CD4-positive, CD25-positive, alpha-beta regulatory T cell (primary cell): ENCODE measurements around the gene VPS9D1. TPM values are rescaled to one million over a fixed set of nuclear protein-coding genes. Genes with fewer than 3 reads are reported as not detected.

ENCODE experiments used
- ATAC-seq, 2 donors: fragments of 150-1000 bp; cut with Tn5 transposase; one replicate each; pipeline ENCODE4 v1.10.0; 2021; ENCODE audit warnings: low read depth in 2 of 2, moderate number of reproducible peaks in 2 of 2, moderate library complexity in 1 of 2
- DNase-seq, 3 donors: peaks; one replicate each; pipeline versions ENCODE4 v3.0.0 to v3.0.0-alpha.2; 2012 to 2022; ENCODE audit warnings: mixed read lengths in 1 of 3
- H3K27ac ChIP-seq: one replicate; pipeline ENCODE4 v1.7.0; 2013; ENCODE audit warnings: mild to moderate bottlenecking, low read length; ENCODE audit not compliant: insufficient read depth, poor library complexity, severe bottlenecking
- H3K27me3 ChIP-seq: one replicate; pipeline ENCODE4 v1.7.0; 2013; ENCODE audit warnings: low read length; ENCODE audit not compliant: control insufficient read depth, insufficient read depth
- H3K36me3 ChIP-seq: one replicate; pipeline ENCODE4 v1.7.0; 2013; ENCODE audit warnings: mild to moderate bottlenecking, low read length, moderate library complexity; ENCODE audit not compliant: control insufficient read depth, insufficient read depth
- H3K4me1 ChIP-seq: 2 replicates; pipeline ENCODE4 v1.7.0; 2013; ENCODE audit warnings: mild to moderate bottlenecking, low read length; ENCODE audit not compliant: insufficient read depth, control insufficient read depth, poor library complexity, severe bottlenecking
- H3K4me3 ChIP-seq: one replicate; pipeline ENCODE4 v1.7.0; 2013; ENCODE audit warnings: low read depth, mild to moderate bottlenecking, low read length, moderate library complexity
- H3K9me3 ChIP-seq, 2 experiments: 1 replicate in 1 of 2; 2 replicates in 1 of 2; pipeline ENCODE4 v1.7.0; 2013; ENCODE audit warnings: low read length in 2 of 2, mild to moderate bottlenecking in 1 of 2, moderate library complexity in 1 of 2; ENCODE audit not compliant: control insufficient read depth in 2 of 2
- H3K27ac Mint-ChIP-seq, 3 donors: one replicate each; pipeline ENCODE4 v1.8.0; 2020 to 2022; ENCODE audit warnings: mild to moderate bottlenecking in 3 of 3, mixed read lengths in 3 of 3, moderate library complexity in 2 of 3
- H3K27me3 Mint-ChIP-seq: one replicate; pipeline ENCODE4 v1.8.0; 2022; ENCODE audit warnings: mild to moderate bottlenecking, mixed read lengths
- H3K36me3 Mint-ChIP-seq: one replicate; pipeline ENCODE4 v1.8.0; 2020; ENCODE audit warnings: mixed read lengths
- H3K4me1 Mint-ChIP-seq, 4 donors: one replicate each; pipeline ENCODE4 v1.8.0; 2020 to 2022; ENCODE audit warnings: mixed read lengths in 4 of 4, mild to moderate bottlenecking in 1 of 4
- H3K4me3 Mint-ChIP-seq, 4 donors: one replicate each; pipeline ENCODE4 v1.8.0; 2020 to 2022; ENCODE audit warnings: mild to moderate bottlenecking in 4 of 4, mixed read lengths in 4 of 4, moderate library complexity in 3 of 4
- H3K9me3 Mint-ChIP-seq, 7 donors: one replicate each; pipeline ENCODE4 v1.8.0; 2020 to 2022; ENCODE audit warnings: mixed read lengths in 7 of 7, mild to moderate bottlenecking in 3 of 7, moderate library complexity in 2 of 7
- polyA plus RNA-seq, 4 donors: library from polyadenylated mRNA; unstranded; fragments of 300-500 nt; fragmentation: Illumina TruSeq; gene quantifications; one replicate each; pipeline ENCODE4 v1.2.3, GENCODE V29; 2021
- total RNA-seq: library from RNA; stranded (reverse); gene quantifications from one replicate; pipeline ENCODE4 v1.2.3, GENCODE V29; 2022

Gene VPS9D1
- total and polyA plus RNA-seq, 5 donors from 2014 or later, result 0.13 to 22.0 (median 0.35) TPM

DNA sequence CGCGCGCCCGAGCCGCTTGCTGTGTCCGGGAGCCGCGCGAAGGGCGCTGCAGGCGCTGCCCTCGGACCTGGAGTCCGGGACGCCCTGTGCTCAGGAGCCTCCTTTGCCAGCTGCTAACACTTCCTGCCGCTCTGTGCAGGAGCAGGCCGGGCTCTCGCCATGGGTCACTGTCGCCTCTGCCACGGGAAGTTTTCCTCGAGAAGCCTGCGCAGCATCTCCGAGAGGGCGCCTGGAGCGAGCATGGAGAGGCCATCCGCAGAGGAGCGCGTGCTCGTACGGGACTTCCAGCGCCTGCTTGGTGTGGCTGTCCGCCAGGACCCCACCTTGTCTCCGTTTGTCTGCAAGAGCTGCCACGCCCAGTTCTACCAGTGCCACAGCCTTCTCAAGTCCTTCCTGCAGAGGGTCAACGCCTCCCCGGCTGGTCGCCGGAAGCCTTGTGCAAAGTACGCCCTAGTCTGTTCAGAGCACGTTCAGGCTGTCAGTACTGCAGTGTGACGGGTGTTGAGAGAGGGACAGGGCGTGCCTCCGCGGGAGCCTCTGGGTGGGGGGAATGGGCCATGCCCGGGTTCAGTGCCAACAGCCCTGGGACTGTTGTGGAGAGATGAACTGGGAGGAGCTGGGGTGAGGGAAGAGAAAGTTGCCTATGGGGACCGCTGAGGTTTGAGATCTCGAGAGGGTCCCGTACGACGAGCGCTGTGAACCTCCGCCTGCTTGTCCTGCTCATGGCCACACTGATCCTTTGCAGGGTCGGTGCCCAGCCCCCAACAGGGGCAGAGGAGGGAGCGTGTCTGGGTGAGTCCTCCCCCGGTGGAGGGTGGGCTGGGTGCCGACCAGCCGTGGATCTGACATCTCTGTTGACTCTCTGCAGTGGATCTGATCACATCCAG, 1.9 kb upstream of the VPS9D1 start:
- Histone ChIP-seq H3K27me3 (no peaks in the 10 kb centered on the region), H3K4me3 (peak overlapping the region; percentile 75), H3K4me1 (peaks cover 72% of the 10 kb centered on the region), H3K36me3 (peaks cover 34% of the 10 kb centered on the region), H3K27ac (peak overlapping the region; percentile 89), H3K9me3 (no peaks in the 10 kb centered on the region)
- ATAC-seq, result peak; percentile 44 to 63
- H3K27me3 Mint-ChIP-seq, result peaks cover 14% of the 10 kb centered on the region
- peaks cover 4 to 55% (median 23%) of the 10 kb centered on the region in 4 donors for H3K4me1 Mint-ChIP-seq
- H3K9me3 Mint-ChIP-seq, result no peaks in the 10 kb centered on the region
- peak overlapping the region; percentile 94 to 100 (median 98) for H3K4me3 Mint-ChIP-seq
- peak; percentile 60 to 98 (median 75) for DNase-seq
- peak overlapping the region; percentile 96 to 99 (median 97) for H3K27ac Mint-ChIP-seq
- peaks cover 15% of the 10 kb centered on the region for H3K36me3 Mint-ChIP-seq

DNA sequence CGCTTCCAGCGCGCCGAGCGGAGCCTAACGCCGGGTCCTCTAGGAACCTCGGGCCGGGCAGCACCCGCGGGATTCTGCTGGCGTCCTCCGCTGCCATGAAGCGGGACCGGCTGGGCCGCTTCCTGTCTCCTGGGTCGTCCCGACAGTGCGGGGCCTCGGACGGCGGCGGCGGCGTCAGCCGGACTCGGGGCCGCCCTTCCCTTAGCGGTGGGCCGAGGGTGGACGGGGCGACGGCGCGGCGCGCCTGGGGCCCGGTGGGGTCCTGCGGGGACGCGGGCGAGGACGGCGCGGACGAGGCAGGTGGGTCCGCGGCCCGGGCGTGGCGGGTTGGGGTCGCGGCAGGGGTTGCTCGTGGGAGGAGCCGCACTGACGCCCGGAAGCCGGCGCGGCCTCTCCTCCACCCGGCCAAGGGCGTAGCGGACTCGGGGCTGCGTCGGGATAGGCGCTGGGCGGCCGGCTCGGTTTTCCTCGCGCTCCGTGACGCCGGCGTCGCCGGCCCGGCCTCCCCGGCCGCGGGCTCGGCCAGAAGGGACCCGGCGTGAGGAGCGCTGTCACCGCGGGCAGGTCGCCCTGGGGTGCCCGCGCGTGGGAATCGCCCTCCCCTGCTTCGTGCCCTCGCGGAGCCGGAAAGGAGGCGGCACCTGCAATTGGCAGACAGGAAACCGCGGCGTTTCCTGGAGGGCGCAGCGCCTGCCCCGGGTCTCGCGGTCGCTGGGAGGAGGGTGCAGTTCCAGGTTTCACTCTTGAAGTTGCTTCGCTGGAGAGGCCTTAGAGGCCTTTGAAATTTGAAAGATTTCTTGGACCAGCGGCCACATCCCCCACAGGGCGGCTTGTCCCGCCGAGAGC, 1.1 kb upstream of the VPS9D1 start:
- peak; percentile 62 to 69 for ATAC-seq
- Histone ChIP-seq H3K4me1 (peaks cover 63% of the 10 kb centered on the region), H3K27me3 (no peaks in the 10 kb centered on the region), H3K9me3 (no peaks in the 10 kb centered on the region), H3K27ac (peak overlapping the region; percentile 89), H3K36me3 (peaks cover 25% of the 10 kb centered on the region), H3K4me3 (no peak overlapping the region)
- DNase-seq, result peak; percentile 86 to 95 (median 92)
- peaks cover 0 to 48% (median 17%) of the 10 kb centered on the region in 4 donors for H3K4me1 Mint-ChIP-seq
- peaks cover 14% of the 10 kb centered on the region for H3K27me3 Mint-ChIP-seq
- peaks cover 9% of the 10 kb centered on the region for H3K36me3 Mint-ChIP-seq
- peak overlapping the region; percentile 32 to 97 (median 59) for H3K27ac Mint-ChIP-seq
- H3K4me3 Mint-ChIP-seq, result peak overlapping the region; percentile 94 to 100 (median 98)
- peaks cover 0 to 2% (median 0%) of the 10 kb centered on the region in 7 donors for H3K9me3 Mint-ChIP-seq

GRCh38 chr16:89720551-89720812, 216 bp downstream of the VPS9D1 start:
- H3K27ac ChIP-seq, result peak overlapping the region; percentile 89
- Mint-ChIP-seq H3K27me3 (peaks cover 14% of the 10 kb centered on the region), H3K4me1 (peaks cover 0 to 39% (median 17%) of the 10 kb centered on the region in 4 donors), H3K9me3 (peaks cover 0 to 2% (median 0%) of the 10 kb centered on the region in 7 donors), H3K27ac (no peak overlapping the region), H3K36me3 (peaks cover 9% of the 10 kb centered on the region), H3K4me3 (peak overlapping the region; percentile 79 to 94 (median 86))
- no peaks in the 10 kb centered on the region for H3K27me3 ChIP-seq
- peak overlapping the region; percentile 32 for H3K4me3 ChIP-seq
- no peak for ATAC-seq
- no peak for DNase-seq
- peaks cover 14% of the 10 kb centered on the region for H3K36me3 ChIP-seq
- no peaks in the 10 kb centered on the region for H3K9me3 ChIP-seq
- peaks cover 51% of the 10 kb centered on the region for H3K4me1 ChIP-seq

DNA sequence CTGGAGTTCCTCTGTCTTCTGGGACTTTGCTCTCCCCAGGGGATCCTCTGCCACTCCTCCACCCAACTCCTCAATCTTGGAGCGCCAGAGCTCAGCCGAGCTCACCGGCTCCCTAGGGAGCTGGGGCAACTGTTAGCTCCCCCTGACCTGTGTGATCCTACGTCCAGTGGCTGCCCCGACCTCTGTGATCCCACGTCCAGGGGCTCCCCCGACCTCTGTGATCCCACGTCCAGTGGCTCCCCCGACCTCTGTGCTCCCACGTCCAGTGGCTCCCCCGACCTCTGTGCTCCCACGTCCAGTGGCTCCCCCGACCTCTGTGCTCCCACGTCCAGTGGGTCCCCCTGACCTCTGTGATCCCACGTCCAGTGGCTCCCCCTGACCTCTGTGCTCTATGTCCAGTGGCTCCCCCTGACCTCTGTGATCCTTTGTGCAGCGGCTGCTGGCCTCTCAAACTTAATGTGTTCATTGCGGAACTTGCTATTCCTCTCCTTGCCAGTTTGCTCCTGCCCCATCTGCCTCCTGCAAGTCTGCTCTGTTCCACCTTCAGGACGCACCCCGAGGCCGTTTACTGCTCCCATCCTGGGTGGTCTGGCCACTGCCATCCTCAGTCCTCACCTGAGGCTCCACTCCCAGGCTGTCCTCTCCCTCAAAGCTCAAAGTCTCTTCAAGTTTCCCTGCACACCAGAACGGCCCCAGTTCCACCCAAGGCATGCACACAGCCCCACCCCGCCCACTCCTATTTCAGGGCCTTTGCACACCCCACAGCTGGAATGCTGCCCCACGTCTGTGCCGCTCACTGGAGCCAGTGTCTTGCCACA, 2.8 kb downstream of the VPS9D1 start:
- Mint-ChIP-seq H3K27ac (peak overlapping the region in 1 of 3 donors; percentile 84), H3K4me1 (peaks cover 0 to 23% (median 8%) of the 10 kb centered on the region in 4 donors), H3K9me3 (peaks cover 0 to 2% (median 0%) of the 10 kb centered on the region in 7 donors), H3K36me3 (peaks cover 7% of the 10 kb centered on the region), H3K27me3 (peaks cover 11% of the 10 kb centered on the region), H3K4me3 (peak overlapping the region in 3 of 4 donors; percentile 31 to 69 (median 63))
- ATAC-seq, result no peak
- no peaks in the 10 kb centered on the region for H3K36me3 ChIP-seq
- no peaks in the 10 kb centered on the region for H3K27me3 ChIP-seq
- no peak overlapping the region for H3K27ac ChIP-seq
- no peak overlapping the region for H3K4me3 ChIP-seq
- no peaks in the 10 kb centered on the region for H3K9me3 ChIP-seq
- H3K4me1 ChIP-seq, result peaks cover 26% of the 10 kb centered on the region
- DNase-seq, result no peak

DNA sequence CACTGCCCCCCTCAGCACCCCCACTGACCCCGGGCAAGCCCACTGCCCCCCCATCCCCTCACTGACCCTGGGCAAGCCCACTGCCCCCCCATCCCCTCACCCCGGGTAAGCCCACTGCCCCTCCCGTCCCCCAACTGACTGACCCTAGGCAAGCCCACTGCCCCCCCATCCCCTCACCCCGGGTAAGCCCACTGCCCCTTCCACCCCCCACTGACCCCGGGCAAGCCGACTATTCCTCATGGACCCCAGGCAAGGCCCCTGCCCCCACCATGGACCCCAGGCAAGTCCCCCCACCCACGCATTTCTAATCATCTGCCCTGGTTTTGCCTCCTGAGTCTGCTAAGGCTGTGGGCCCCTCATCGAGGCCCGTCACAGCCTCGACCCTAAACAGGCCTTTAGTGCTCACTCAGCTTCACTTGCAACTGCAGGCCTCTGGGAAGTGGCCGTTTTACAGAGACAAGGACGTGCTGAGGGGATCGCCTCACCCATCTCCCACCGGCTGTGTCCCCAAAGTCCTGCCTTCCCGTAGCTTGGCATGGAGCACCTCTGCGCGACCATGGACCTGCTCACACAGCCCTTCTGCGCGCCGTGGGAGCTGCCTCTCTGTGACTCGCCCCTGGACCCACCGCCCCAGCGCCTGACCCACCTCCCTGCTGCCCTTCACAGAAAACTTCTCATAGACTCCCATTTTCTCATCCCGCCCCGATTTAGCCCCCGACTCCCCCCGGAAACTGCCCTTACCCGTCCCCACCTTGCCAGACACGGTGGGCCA, 3.6 kb downstream of the VPS9D1 start:
- ATAC-seq (no peak), DNase-seq (no peak)
- Mint-ChIP-seq H3K4me1 (peaks cover 0 to 23% (median 4%) of the 10 kb centered on the region in 4 donors), H3K4me3 (peak overlapping the region in 1 of 4 donors; percentile 28), H3K9me3 (peaks cover 0 to 2% (median 0%) of the 10 kb centered on the region in 7 donors), H3K27ac (peak overlapping the region in 1 of 3 donors; percentile 38), H3K27me3 (peaks cover 4% of the 10 kb centered on the region), H3K36me3 (peaks cover 4% of the 10 kb centered on the region)
- Histone ChIP-seq H3K9me3 (no peaks in the 10 kb centered on the region), H3K27ac (no peak overlapping the region), H3K4me1 (peaks cover 22% of the 10 kb centered on the region), H3K36me3 (no peaks in the 10 kb centered on the region), H3K4me3 (no peak overlapping the region), H3K27me3 (no peaks in the 10 kb centered on the region)

DNA sequence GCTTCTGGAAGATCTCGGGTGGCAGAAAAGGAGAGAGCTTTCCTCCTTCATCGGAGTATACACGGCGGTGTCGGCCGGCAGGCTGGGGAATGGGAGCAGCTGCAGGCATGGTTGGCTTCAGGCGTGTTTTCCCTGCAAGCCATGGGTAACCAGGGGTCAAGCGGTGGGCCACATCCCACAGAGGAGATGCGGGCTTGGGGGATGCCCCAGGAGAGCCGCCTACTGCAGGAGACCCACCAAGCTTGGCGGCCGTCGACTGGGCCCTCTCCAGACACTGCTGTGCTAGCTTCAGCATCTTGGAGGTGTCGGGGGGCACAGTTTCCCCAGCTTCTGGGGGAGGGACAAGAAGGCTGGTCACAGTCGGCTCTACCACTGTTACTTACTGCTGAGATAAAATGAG, 4.2 kb downstream of the VPS9D1 start:
- H3K27me3 ChIP-seq, result no peaks in the 10 kb centered on the region
- peaks cover 4% of the 10 kb centered on the region for H3K36me3 Mint-ChIP-seq
- no peak overlapping the region for H3K27ac Mint-ChIP-seq
- H3K4me3 ChIP-seq, result no peak overlapping the region
- no peaks in the 10 kb centered on the region for H3K36me3 ChIP-seq
- no peak overlapping the region for H3K27ac ChIP-seq
- H3K4me1 ChIP-seq, result peaks cover 28% of the 10 kb centered on the region
- DNase-seq, result no peak
- no peak overlapping the region for H3K4me3 Mint-ChIP-seq
- no peaks in the 10 kb centered on the region for H3K9me3 ChIP-seq
- no peak for ATAC-seq
- peaks cover 0 to 23% (median 4%) of the 10 kb centered on the region in 4 donors for H3K4me1 Mint-ChIP-seq
- H3K27me3 Mint-ChIP-seq, result peaks cover 4% of the 10 kb centered on the region
- peaks cover 0 to 2% (median 0%) of the 10 kb centered on the region in 7 donors for H3K9me3 Mint-ChIP-seq
